ENCODE data around the gene DNAJC16.

Gene DNAJC16

GRCh38 chr1:15542388-15543250, 16.0 kb downstream of the DNAJC16 start:
- DNase-seq, result no peak

- no peak for DNase-seq
Observed at GRCh38 chr1:15543251-15543588, 16.6 kb downstream of the DNAJC16 start.

- DNase-seq, result peak; percentile 58
Observed at GRCh38 chr1:15543589-15544568, 17.2 kb downstream of the DNAJC16 start.

GRCh38 chr1:15546641-15547040, 20.0 kb downstream of the DNAJC16 start:
- DNase-seq, result no peak

GRCh38 chr1:15550573-15550972, 23.9 kb downstream of the DNAJC16 start:
- DNase-seq, result no peak

GRCh38 chr1:15557008-15557407, 30.4 kb downstream of the DNAJC16 start:
- no peak for DNase-seq

- DNase-seq, result no peak
Observed at GRCh38 chr1:15557594-15557993, 30.9 kb downstream of the DNAJC16 start.

GRCh38 chr1:15558516-15558915, 31.9 kb downstream of the DNAJC16 start:
- no peak for DNase-seq

GRCh38 chr1:15559189-15559810, 32.7 kb downstream of the DNAJC16 start:
- no peak for DNase-seq

- DNase-seq, result no peak
Observed at GRCh38 chr1:15568387-15569073, 41.9 kb downstream of the DNAJC16 start.

GRCh38 chr1:15570861-15571260, 44.2 kb downstream of the DNAJC16 start:
- DNase-seq, result no peak

- no peak for DNase-seq
Observed at GRCh38 chr1:15571266-15571665, 44.6 kb downstream of the DNAJC16 start.

GRCh38 chr1:15573477-15573876, 46.8 kb downstream of the DNAJC16 start:
- no peak for DNase-seq

GRCh38 chr1:15574741-15575140, 48.1 kb downstream of the DNAJC16 start:
- DNase-seq, result no peak

GRCh38 chr1:15575549-15576150, 49.0 kb downstream of the DNAJC16 start:
- DNase-seq, result no peak

GRCh38 chr1:15577691-15578090, 51.0 kb downstream of the DNAJC16 start:
- DNase-seq, result no peak

GRCh38 chr1:15578921-15579682, 52.5 kb downstream of the DNAJC16 start:
- DNase-seq, result no peak

- no peak for DNase-seq
Observed at GRCh38 chr1:15579683-15580047, 53.0 kb downstream of the DNAJC16 start.

GRCh38 chr1:15583016-15583706, 56.5 kb downstream of the DNAJC16 start:
- DNase-seq, result no peak

GRCh38 chr1:15584489-15585363, 58.1 kb downstream of the DNAJC16 start, which contains the start of gene AGMAT:
AGMAT (minus strand) TSS chr1:15585051; CDS start chr1:15584967, 84 bp downstream.
- peak; percentile 88 for DNase-seq

All from hematopoietic multipotent progenitor cell treated with erythropoietin and hydrocortisone succinate and interleukin-3 and kit ligand, for 4 days (in vitro differentiated cells).